ENCODE data around the gene PRKG1.
A peak's percentile ranks its signal among the peaks of the same experiment; 100 is the strongest.
"Not testable (repeated sequence)": the region's sequence is repeated elsewhere in the genome, so short reads cannot be mapped to it uniquely, and the experiment has no call there.

The PRKG1 gene

DNA sequence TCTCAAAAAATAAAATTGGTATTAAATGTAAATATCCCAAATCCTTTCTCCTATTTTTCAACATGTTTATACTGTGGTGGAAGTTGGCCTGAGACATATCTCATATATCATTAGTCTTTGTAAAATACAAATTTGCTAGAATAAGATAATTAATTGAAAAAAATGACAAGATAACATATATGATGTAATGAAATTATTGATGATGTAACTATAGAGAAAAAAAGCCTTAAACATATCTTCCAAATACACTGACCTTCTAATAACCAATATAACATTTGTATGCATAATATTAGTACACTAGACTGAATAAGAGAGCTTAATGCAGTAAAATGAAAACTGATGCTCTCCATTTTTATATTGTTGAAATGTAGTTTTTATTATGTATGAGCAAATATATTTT, 104.3 kb downstream of the PRKG1 start:
- no peak for DNase-seq

DNA sequence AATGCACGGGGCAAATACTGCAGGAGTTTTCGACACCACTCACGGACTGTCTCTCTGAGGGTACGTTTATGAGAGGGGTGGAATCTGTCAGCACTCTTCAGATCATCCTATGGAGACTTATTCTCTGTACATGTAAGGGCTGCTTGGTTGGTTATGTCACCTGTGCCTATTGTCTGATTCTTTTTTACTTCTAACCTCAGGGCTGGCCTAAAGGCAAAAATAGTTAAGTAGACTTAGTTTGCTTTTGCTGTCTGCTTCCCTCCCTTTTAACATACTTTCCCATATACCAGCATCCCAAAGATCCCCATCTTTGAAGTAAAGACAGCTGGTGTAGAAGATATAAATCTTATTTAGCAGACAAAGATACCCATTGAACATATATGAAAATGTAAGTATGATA, 105.9 kb downstream of the PRKG1 start:
- DNase-seq, result no peak

DNA sequence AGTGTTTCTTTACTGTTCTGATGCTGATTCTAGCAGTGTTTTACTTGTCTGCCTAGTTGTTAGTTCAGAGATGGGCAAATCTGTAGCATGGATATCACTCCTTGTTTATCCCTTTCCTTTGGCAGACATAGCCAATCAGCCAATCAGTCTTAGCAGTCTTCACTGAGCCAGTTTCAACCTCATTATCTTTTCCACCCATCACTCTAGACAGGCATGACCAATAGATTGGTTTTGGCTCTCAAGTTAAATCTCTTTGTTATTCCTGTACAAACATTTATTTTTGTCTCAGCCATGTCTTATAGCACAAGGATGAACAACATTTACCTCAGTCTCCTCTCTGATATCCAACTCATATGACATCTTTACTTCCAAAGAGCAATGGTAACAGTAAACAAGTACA, 109.5 kb downstream of the PRKG1 start:
- no peak for DNase-seq

GRCh38 chr10:51186361-51186760, 112.1 kb downstream of the PRKG1 start:
- no peak for DNase-seq

GRCh38 chr10:51188008-51188407, 113.7 kb downstream of the PRKG1 start:
- no peak for DNase-seq

DNA sequence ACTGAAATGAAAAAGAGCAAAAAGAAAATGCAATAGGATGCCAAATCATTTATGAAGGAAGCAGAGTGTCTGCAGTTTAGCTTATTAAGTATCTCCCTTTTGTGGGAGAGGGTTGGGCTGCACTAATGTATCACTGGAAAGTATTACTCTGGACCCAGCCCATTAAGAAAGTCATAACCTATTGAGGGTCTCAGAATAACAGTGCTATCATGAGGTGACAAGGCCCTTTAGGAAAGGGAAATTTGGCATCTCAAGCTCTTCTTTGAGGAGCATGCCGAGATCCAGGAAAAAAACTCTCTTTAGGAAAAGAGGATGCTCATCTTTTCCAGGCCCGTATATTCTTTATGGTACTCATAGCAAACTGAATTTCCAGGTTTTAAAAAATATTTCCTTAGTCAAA, 114.6 kb downstream of the PRKG1 start:
- DNase-seq, result no peak

DNA sequence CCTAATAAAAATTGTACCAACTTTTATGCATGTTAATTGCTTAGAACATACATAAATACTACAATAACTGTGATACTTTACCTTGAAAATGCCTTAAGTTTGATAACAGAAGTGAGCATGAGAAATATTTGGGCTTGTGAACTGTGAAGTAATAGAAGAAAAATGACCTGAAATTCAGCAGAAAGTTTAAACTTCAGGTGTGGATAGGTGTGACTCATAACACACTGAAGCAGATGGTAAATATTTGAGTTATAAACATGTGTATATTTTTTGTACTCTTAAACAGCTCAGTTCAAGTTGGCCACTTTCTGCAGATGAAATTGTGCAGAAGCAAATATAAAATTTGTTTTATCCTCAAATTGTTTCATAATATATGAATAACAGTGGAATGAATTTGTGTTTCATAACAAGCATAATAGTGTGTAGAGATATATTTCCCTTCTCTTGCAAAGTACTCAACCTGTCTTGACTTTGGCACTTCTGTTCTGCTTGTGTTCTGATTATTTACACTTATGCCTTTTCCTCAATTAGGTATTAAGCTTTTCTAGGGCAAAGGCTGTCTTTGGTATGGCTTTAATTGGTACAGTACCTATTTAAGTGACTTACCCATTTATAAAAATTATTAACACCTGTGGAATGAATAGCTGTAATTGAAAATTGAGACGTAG, 122.4 kb downstream of the PRKG1 start:
- DNase-seq, result no peak

GRCh38 chr10:51198170-51198569, 123.9 kb downstream of the PRKG1 start:
- DNase-seq, result no peak

- no peak for DNase-seq
Observed at GRCh38 chr10:51201947-51202346, 127.7 kb downstream of the PRKG1 start.

- DNase-seq, result no peak
Observed at GRCh38 chr10:51203359-51203758, 129.1 kb downstream of the PRKG1 start.

GRCh38 chr10:51204066-51204465, 129.8 kb downstream of the PRKG1 start:
- DNase-seq, result no peak

- no peak for DNase-seq
Observed at GRCh38 chr10:51204701-51205100, 130.4 kb downstream of the PRKG1 start.

DNA sequence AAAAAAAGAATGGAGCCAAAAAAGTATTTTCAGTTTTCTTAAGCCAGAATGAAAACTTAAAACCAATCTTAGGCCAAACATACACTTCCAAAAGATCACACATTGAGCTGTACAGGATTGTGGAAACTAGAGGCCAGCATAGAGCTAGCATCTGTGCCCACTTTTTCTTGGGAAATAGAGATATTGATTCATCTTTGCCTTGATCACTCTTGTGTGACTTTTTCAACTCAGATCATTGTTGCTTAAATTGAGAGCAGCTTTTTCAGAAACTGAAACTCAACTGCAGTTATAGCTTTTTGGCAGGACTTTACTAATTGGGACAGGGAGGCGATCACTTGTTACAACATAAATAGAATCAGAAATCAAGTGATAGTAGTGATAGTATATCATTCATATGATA, 132.2 kb downstream of the PRKG1 start:
- DNase-seq, result no peak

GRCh38 chr10:51212937-51213336, 138.7 kb downstream of the PRKG1 start:
- DNase-seq, result not testable (repeated sequence)

- DNase-seq, result no peak
Observed at GRCh38 chr10:51214207-51215196, 140.2 kb downstream of the PRKG1 start.

- no peak for DNase-seq
Observed at GRCh38 chr10:51215951-51216834, 141.9 kb downstream of the PRKG1 start.

DNA sequence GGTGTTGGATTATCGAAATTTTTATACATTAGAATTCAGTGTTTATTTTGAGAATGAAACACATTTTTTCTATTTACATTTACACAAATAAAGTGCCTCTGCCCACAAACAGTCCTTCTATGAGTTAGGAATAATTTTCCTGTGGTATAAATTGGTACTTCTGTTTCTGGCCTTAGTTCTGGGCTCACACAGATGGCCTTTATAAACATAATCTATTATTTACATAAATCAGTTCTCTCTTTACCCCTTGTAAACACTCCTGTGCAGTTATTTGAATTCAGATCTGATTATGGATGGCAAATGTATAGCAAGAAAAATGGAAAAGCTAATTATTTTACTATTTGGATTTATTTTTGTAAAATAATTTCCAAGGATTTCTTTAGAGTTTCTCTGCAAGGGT, 143.2 kb downstream of the PRKG1 start:
- no peak for DNase-seq

DNA sequence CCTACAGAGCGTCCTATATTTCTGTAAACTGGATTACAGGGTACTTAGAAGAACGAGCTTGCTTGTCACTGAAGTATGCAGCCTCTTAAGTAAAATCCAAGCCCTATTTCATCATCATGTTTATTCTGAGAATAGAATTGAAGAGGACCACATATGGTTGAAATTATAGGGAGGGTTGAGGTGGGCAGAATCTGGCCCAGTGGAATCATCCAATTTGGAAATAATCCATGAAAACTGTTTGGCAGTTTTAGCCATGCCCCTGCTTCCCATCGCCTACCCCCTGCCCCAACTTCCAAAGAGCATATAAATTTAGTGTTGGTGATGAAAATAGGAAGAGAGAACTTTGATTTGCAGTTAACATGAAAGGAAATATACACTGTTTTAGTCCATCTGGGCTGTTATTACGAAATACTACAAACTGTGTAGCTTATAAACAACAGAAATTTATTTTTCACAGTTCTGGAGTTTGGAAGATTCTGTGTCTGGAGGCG, 150.4 kb downstream of the PRKG1 start:
- DNase-seq, result no peak

- DNase-seq, result peak; percentile 6
Observed at GRCh38 chr10:51227897-51228713, 153.8 kb downstream of the PRKG1 start.

DNA sequence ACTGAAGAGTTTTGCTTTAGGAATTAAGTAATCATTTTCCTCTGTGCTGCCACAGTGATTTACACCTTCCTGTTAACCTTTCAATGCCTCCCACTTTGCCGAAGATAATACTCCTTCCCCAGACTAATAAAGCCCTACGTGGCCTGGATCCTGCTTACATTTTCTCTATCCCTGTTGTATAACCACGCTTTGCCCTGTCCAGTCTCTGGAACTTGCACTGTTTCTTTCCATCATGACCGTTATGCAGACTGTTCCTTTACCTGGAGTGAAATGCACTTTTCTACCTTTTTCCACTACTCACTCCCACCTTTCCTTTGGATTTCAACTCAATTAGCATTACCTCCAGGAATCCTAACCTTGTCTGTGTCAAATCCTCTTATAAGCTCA, 154.4 kb downstream of the PRKG1 start:
- DNase-seq, result no peak

- DNase-seq, result no peak
Observed at GRCh38 chr10:51230887-51231585, 156.7 kb downstream of the PRKG1 start.
